Activated CD4-positive, alpha-beta T cell treated with anti-CD3 and anti-CD28 coated beads, Interleukin-10, Interleukin-2, amounts not matched to agents 100 ng/mL and 50 ng/mL, durations not matched to agents 16 hours and 8 hours (primary cell): ENCODE data around the gene TGFBR2.

Source experiments
- DNase-seq: peaks from one replicate; pipeline ENCODE4 v3.0.0-alpha.2; 2020

Gene TGFBR2

GRCh38 chr3:30694668-30695067, 88.3 kb downstream of the TGFBR2 start:
- no peak for DNase-seq

GRCh38 chr3:30695302-30696061, 89.1 kb downstream of the TGFBR2 start:
- DNase-seq: no peak

GRCh38 chr3:30696403-30696819, 90.0 kb downstream of the TGFBR2 start:
- no peak for DNase-seq

GRCh38 chr3:30696896-30697295, 90.5 kb downstream of the TGFBR2 start:
- no peak for DNase-seq

GRCh38 chr3:30698549-30698948, 92.1 kb downstream of the TGFBR2 start:
- no peak for DNase-seq

GRCh38 chr3:30699927-30700326, 93.5 kb downstream of the TGFBR2 start:
- no peak for DNase-seq

GRCh38 chr3:30700702-30701321, 94.4 kb downstream of the TGFBR2 start:
- no peak for DNase-seq

GRCh38 chr3:30702038-30702827, 95.8 kb downstream of the TGFBR2 start:
- DNase-seq: no peak

GRCh38 chr3:30702828-30703397, 96.5 kb downstream of the TGFBR2 start:
- DNase-seq: no peak

- no peak for DNase-seq
These were observed 98.8 kb downstream of the TGFBR2 start for GRCh38 chr3:30704931-30705890.

GRCh38 chr3:30707825-30708224, 101.4 kb downstream of the TGFBR2 start:
- no peak for DNase-seq

GRCh38 chr3:30708472-30708871, 102.1 kb downstream of the TGFBR2 start:
- no peak for DNase-seq

- DNase-seq: no peak
These were observed 103.6 kb downstream of the TGFBR2 start for GRCh38 chr3:30710017-30710416.

- DNase-seq: no peak
These were observed 104.8 kb downstream of the TGFBR2 start for GRCh38 chr3:30711151-30711550.

- no peak for DNase-seq
These were observed 105.5 kb downstream of the TGFBR2 start for GRCh38 chr3:30711867-30712266.

- DNase-seq: no peak
These were observed 106.6 kb downstream of the TGFBR2 start for GRCh38 chr3:30712991-30713390.

- no peak for DNase-seq
These were observed 107.6 kb downstream of the TGFBR2 start for GRCh38 chr3:30713885-30714503.

GRCh38 chr3:30719536-30719935, 113.1 kb downstream of the TGFBR2 start:
- DNase-seq: no peak

- DNase-seq: no peak
These were observed 114.3 kb downstream of the TGFBR2 start for GRCh38 chr3:30720586-30721313.

- no peak for DNase-seq
These were observed 114.9 kb downstream of the TGFBR2 start for GRCh38 chr3:30721314-30721634.

- no peak for DNase-seq
These were observed 116.8 kb downstream of the TGFBR2 start for GRCh38 chr3:30723211-30723610.
